GM23338 (cell line): ENCODE measurements around the gene KCNJ16. TPM values are rescaled to one million over a fixed set of nuclear protein-coding genes. Genes with fewer than 3 reads are reported as not detected.

ENCODE experiments used
- ATAC-seq: fragments of 200-7000 bp; cut with Tn5 transposase; 3 replicates; pipeline ENCODE4 v1.9.1; 2020
- DNase-seq: peaks from one replicate; pipeline ENCODE4 v3.0.0-alpha.2; 2015; ENCODE audit warnings: low spot score
- H2AFZ ChIP-seq: fragments of 200-600 bp; sonication (generic); 2 replicates; pipeline ENCODE4 v1.8.0; 2016; ENCODE audit warnings: antibody characterized with exemption, mild to moderate bottlenecking, moderate library complexity
- H3F3A ChIP-seq: fragments of 200-600 bp; sonication (generic); replicated peaks from 2 replicates; pipeline ENCODE4 v1.8.0; 2017; ENCODE audit warnings: antibody characterized with exemption, mixed run types, low read depth
- H3K27ac ChIP-seq: fragments of 200-600 bp; sonication (generic); 2 replicates; pipeline ENCODE4 v1.6.1; 2016; ENCODE audit warnings: low read depth
- H3K27me3 ChIP-seq: fragments of 200-600 bp; sonication (generic); 2 replicates; pipeline ENCODE4 v1.8.0; 2016; ENCODE audit warnings: mild to moderate bottlenecking, mixed run types, moderate library complexity; ENCODE audit not compliant: insufficient read depth
- H3K36me3 ChIP-seq: fragments of 200-600 bp; sonication (generic); 2 replicates; pipeline ENCODE4 v1.8.0; 2016; ENCODE audit warnings: mild to moderate bottlenecking; ENCODE audit not compliant: insufficient read depth
- H3K4me1 ChIP-seq: fragments of 200-600 bp; sonication (generic); 2 replicates; pipeline ENCODE4 v1.8.0; 2016; ENCODE audit warnings: mild to moderate bottlenecking, moderate library complexity; ENCODE audit not compliant: insufficient read depth
- H3K4me2 ChIP-seq: fragments of 200-600 bp; sonication (generic); 2 replicates; pipeline ENCODE4 v1.7.1; 2017; ENCODE audit warnings: mixed run types
- H3K4me3 ChIP-seq: fragments of 200-600 bp; sonication (generic); 2 replicates; pipeline ENCODE4 v1.6.1; 2016; ENCODE audit warnings: mixed run types
- H3K79me2 ChIP-seq: fragments of 200-600 bp; sonication (generic); replicated peaks from 2 replicates; pipeline ENCODE4 v1.8.0; 2017; ENCODE audit warnings: mild to moderate bottlenecking; ENCODE audit not compliant: insufficient read depth
- H3K9me2 ChIP-seq: fragments of 200-600 bp; sonication (generic); 2 replicates; pipeline ENCODE4 v1.8.0; 2017; ENCODE audit not compliant: insufficient read depth
- H4K20me1 ChIP-seq: fragments of 200-600 bp; sonication (generic); replicated peaks from 2 replicates; pipeline ENCODE4 v1.8.0; 2017; ENCODE audit warnings: mild to moderate bottlenecking; ENCODE audit not compliant: insufficient read depth
- H3K27ac Mint-ChIP-seq: 2 replicates; pipeline ENCODE4 v1.8.0; 2020; ENCODE audit warnings: inconsistent platforms, mild to moderate bottlenecking, moderate library complexity, mixed read lengths
- H3K27me3 Mint-ChIP-seq: 3 replicates; pipeline ENCODE4 v1.8.0; 2022; ENCODE audit warnings: low read depth, mild to moderate bottlenecking, moderate library complexity, mixed read lengths, inconsistent platforms; ENCODE audit not compliant: insufficient read depth, poor library complexity
- H3K36me3 Mint-ChIP-seq: 3 replicates; pipeline ENCODE4 v1.8.0; 2021; ENCODE audit warnings: low read depth, mild to moderate bottlenecking, inconsistent platforms, moderate library complexity, mixed read lengths
- H3K4me1 Mint-ChIP-seq: 3 replicates; pipeline ENCODE4 v1.8.0; 2020; ENCODE audit warnings: mild to moderate bottlenecking, inconsistent platforms, mixed read lengths
- H3K4me3 Mint-ChIP-seq: 3 replicates; pipeline ENCODE4 v1.8.0; 2021; ENCODE audit warnings: moderate library complexity, mild to moderate bottlenecking, inconsistent platforms, mixed read lengths
- H3K9me3 Mint-ChIP-seq: 3 replicates; pipeline ENCODE4 v1.8.0; 2020; ENCODE audit warnings: moderate library complexity, mild to moderate bottlenecking, inconsistent platforms, mixed read lengths
- CREB1 ChIP-seq: fragments of 250-450 bp; sonication (Bioruptor Pico); IDR thresholded peaks from 2 replicates; pipeline ENCODE4 v1.5.0; 2020; ENCODE audit warnings: low read depth, mild to moderate bottlenecking, moderate library complexity
- CTCF ChIP-seq, 2 experiments: fragments of 200-600 bp in 1 of 2; sonication (generic) in 1 of 2; conservative IDR thresholded peaks; 2 replicates each; pipeline versions ENCODE4 v1.5.1 to v1.6.1; 2016 to 2017; ENCODE audit warnings: antibody characterized with exemption in 2 of 2, low read depth in 2 of 2, mild to moderate bottlenecking in 2 of 2, moderate library complexity in 1 of 2
- ETS1 ChIP-seq: IDR thresholded peaks from 2 replicates; pipeline ENCODE4 v1.6.1; 2016; ENCODE audit warnings: antibody characterized with exemption
- EZH2 ChIP-seq: fragments of 200-600 bp; sonication (generic); IDR thresholded peaks from one replicate; pipeline ENCODE4 v1.8.0; 2017; ENCODE audit warnings: antibody characterized with exemption, mild to moderate bottlenecking, low read depth; ENCODE audit not compliant: unreplicated experiment
- EZH2phosphoT487 ChIP-seq: fragments of 200-600 bp; sonication (generic); IDR thresholded peaks from one replicate; pipeline ENCODE4 v1.8.1; 2018; ENCODE audit warnings: antibody characterized with exemption; ENCODE audit not compliant: unreplicated experiment
- JUNB ChIP-seq: IDR thresholded peaks from one replicate; pipeline ENCODE4 v1.6.1; 2016; ENCODE audit warnings: antibody characterized with exemption; ENCODE audit not compliant: unreplicated experiment
- NANOG ChIP-seq: IDR thresholded peaks from 2 replicates; pipeline ENCODE4 v1.6.1; 2016; ENCODE audit warnings: antibody characterized with exemption, borderline replicate concordance
- POLR2AphosphoS5 ChIP-seq: IDR thresholded peaks from 2 replicates; pipeline ENCODE4 v1.6.1; 2016; ENCODE audit warnings: antibody characterized with exemption, low read depth
- REST ChIP-seq: IDR thresholded peaks from one replicate; pipeline ENCODE4 v1.6.1; 2018; ENCODE audit warnings: antibody characterized with exemption; ENCODE audit not compliant: unreplicated experiment
- STAT1 ChIP-seq: IDR thresholded peaks from one replicate; pipeline ENCODE4 v1.6.1; 2016; ENCODE audit warnings: antibody characterized with exemption; ENCODE audit not compliant: unreplicated experiment
- ZNF114 ChIP-seq: fragments of 250-450 bp; sonication (Bioruptor Pico); IDR thresholded peaks from 2 replicates; pipeline ENCODE4 v1.5.0; 2020; ENCODE audit warnings: mild to moderate bottlenecking, moderate library complexity
- ZNF331 ChIP-seq: fragments of 250-450 bp; sonication (Bioruptor Pico); IDR thresholded peaks from 2 replicates; pipeline ENCODE4 v1.5.0; 2020; ENCODE audit warnings: low read depth, mild to moderate bottlenecking, moderate library complexity
- ZNF462 ChIP-seq: fragments of 250-450 bp; sonication (Bioruptor Pico); IDR thresholded peaks from 2 replicates; pipeline ENCODE4 v1.5.0; 2020; ENCODE audit warnings: mild to moderate bottlenecking, moderate library complexity
- polyA plus RNA-seq: library from polyadenylated mRNA; unstranded; fragments of >200 nt; fragmentation: Nextera tagmentation; extraction: Ambion mirVana; gene quantifications from 2 replicates; pipeline ENCODE4 v1.2.1, GENCODE V29; 2016
- total RNA-seq: library from RNA; depleted of rRNA; stranded (reverse); fragments of >200 nt; shearing (Covaris generic); gene quantifications from 2 replicates; pipeline ENCODE4 v1.2.3, GENCODE V29; 2014

KCNJ16 gene
- total and polyA plus RNA-seq, 2 experiments from 2014 or later, result not detected

- no peaks in the 10 kb centered on the region; the same call in 2 of the 3 replicates for H3K4me1 Mint-ChIP-seq
- H3K4me1 ChIP-seq, result no peaks in the 10 kb centered on the region
- H3K27me3 ChIP-seq, result no peaks in the 10 kb centered on the region
- no peak for TF ChIP-seq STAT1
- TF ChIP-seq JUNB, result no peak
- TF ChIP-seq ZNF462 (CRISPR knock-in tag), result no peak
- TF ChIP-seq CREB1 (CRISPR knock-in tag), result no peak
- no peak for TF ChIP-seq REST
- TF ChIP-seq POLR2AphosphoS5, result no peak
- no peak for TF ChIP-seq ZNF114 (CRISPR knock-in tag)
- TF ChIP-seq NANOG, result no peak
- no peak for TF ChIP-seq CTCF (conservative IDR thresholded peaks at IDR 0.05; ENCODE audit: low read depth in 2 of 2)
- no peak for TF ChIP-seq EZH2phosphoT487
- no peak for TF ChIP-seq ZNF331
- TF ChIP-seq ETS1, result no peak
- TF ChIP-seq EZH2, result no peak
- H3K36me3 Mint-ChIP-seq, result no peaks in the 10 kb centered on the region
- DNase-seq, result no peak
- no peaks in the 10 kb centered on the region for H3K9me2 ChIP-seq
- no peaks in the 10 kb centered on the region for H3K79me2 ChIP-seq
- H4K20me1 ChIP-seq, result no peaks in the 10 kb centered on the region
- H3K27ac Mint-ChIP-seq, result no peak overlapping the region
- H3K4me2 ChIP-seq, result no peak overlapping the region
- H3K36me3 ChIP-seq, result no peaks in the 10 kb centered on the region
- ATAC-seq, result no peak
- no peak overlapping the region for H2AFZ ChIP-seq
- no peak overlapping the region for H3K4me3 Mint-ChIP-seq
- H3K4me3 ChIP-seq, result no peak overlapping the region
- H3K27ac ChIP-seq, result no peak overlapping the region
- no peaks in the 10 kb centered on the region for H3F3A ChIP-seq
- H3K9me3 Mint-ChIP-seq, result no peaks in the 10 kb centered on the region
- peaks cover 2% of the 10 kb centered on the region for H3K27me3 Mint-ChIP-seq
Measured at GRCh38 chr17:70028978-70029767, 45.9 kb upstream of the KCNJ16 start.
